Endothelial cell of umbilical vein (primary cell): ENCODE data around the gene LRRC10B. TPM values are rescaled to one million over a fixed set of nuclear protein-coding genes. Genes with fewer than 3 reads are reported as not detected.

Experiments used
- BruUV-seq: library from RNA; stranded (reverse); fragments of 400-500 nt; replicated peaks from 2 replicates; lab custom pipeline; 2021; lab: Mats Ljungman, UMichigan
- CTCF ChIA-PET: fragments of 300-600, 350-600 bp; sonication (Branson Sonifier 250); formaldehyde crosslinking; loops from one replicate; lab custom pipeline; 2021; ENCODE audit warnings: antibody characterized with exemption, inconsistent platforms; lab: Charles Lee
- POLR2A ChIA-PET: fragments of 300-600, 350-600 bp; sonication (Branson Sonifier 250); formaldehyde crosslinking; loops from one replicate; lab custom pipeline; 2021; ENCODE audit warnings: antibody characterized with exemption, inconsistent platforms; lab: Charles Lee
- DNase-seq: peaks from one replicate; pipeline ENCODE4 v3.0.0-alpha.2; 2011; ENCODE audit warnings: low read depth, low spot score
- FAIRE-seq: peaks from 2 replicates; lab custom pipeline; 2011; peaks lifted over from hg19 to GRCh38; lab: Jason Lieb, UNC
- H2AFZ ChIP-seq: 2 replicates; pipeline ENCODE4 v1.6.0; 2012; ENCODE audit warnings: low read depth, low read length, control low read depth, inconsistent platforms
- H3K27ac ChIP-seq: 2 replicates; pipeline ENCODE4 v1.5.1; 2011; ENCODE audit warnings: low read depth, mild to moderate bottlenecking, control low read depth, low read length, moderate library complexity; ENCODE audit not compliant: insufficient read depth
- H3K27me3 ChIP-seq, 2 experiments: 2 replicates each; pipeline versions ENCODE4 v1.6.0 to v1.6.1; 2011; ENCODE audit warnings: low read length in 2 of 2, mixed read lengths in 1 of 2; ENCODE audit not compliant: control insufficient read depth in 2 of 2, insufficient read depth in 2 of 2
- H3K36me3 ChIP-seq, 2 experiments: 2 replicates in 1 of 2; 3 replicates in 1 of 2; pipeline ENCODE4 v1.5.1; 2011; ENCODE audit warnings: low read length in 2 of 2, mild to moderate bottlenecking in 1 of 2, moderate library complexity in 1 of 2; ENCODE audit not compliant: control insufficient read depth in 2 of 2, insufficient read depth in 2 of 2; ENCODE audit errors: extremely low read depth in 1 of 2
- H3K4me1 ChIP-seq: 3 replicates; pipeline ENCODE4 v1.5.1; 2011; ENCODE audit warnings: mild to moderate bottlenecking, low read length; ENCODE audit not compliant: control insufficient read depth, insufficient read depth; ENCODE audit errors: extremely low read depth
- H3K4me2 ChIP-seq: 2 replicates; pipeline ENCODE4 v1.6.1; 2011; ENCODE audit warnings: low read length, control low read depth, mixed read lengths; ENCODE audit not compliant: insufficient read depth
- H3K4me3 ChIP-seq, 3 experiments: fragments of 200-600 bp in 1 of 3; sonication (generic), shearing (Covaris generic) in 1 of 3; replicated peaks in 1 of 3; 2 replicates each; pipeline ENCODE4 v1.5.1; 2011 to 2016; ENCODE audit warnings: control low read depth in 3 of 3, low read length in 3 of 3, mild to moderate bottlenecking in 2 of 3, inconsistent platforms in 1 of 3, low read depth in 1 of 3, moderate library complexity in 1 of 3; ENCODE audit not compliant: insufficient read depth in 1 of 3
- H3K79me2 ChIP-seq: 2 replicates; pipeline ENCODE4 v1.6.0; 2012; ENCODE audit warnings: low read length, inconsistent platforms; ENCODE audit not compliant: control insufficient read depth, insufficient read depth
- H3K9ac ChIP-seq: replicated peaks from 2 replicates; pipeline ENCODE3; 2011; ENCODE audit warnings: low read length, control low read depth; ENCODE audit not compliant: insufficient read depth; ENCODE audit errors: extremely low read depth
- H3K9me1 ChIP-seq: replicated peaks from 3 replicates; pipeline ENCODE4 v1.6.0; 2011; ENCODE audit warnings: mild to moderate bottlenecking, low read length; ENCODE audit not compliant: control insufficient read depth, insufficient read depth; ENCODE audit errors: extremely low read depth
- H3K9me3 ChIP-seq: replicated peaks from 2 replicates; pipeline ENCODE4 v1.5.1; 2012; ENCODE audit warnings: low read length, inconsistent platforms; ENCODE audit not compliant: control insufficient read depth, insufficient read depth
- H4K20me1 ChIP-seq: replicated peaks from 2 replicates; pipeline ENCODE3; 2011; ENCODE audit warnings: mild to moderate bottlenecking, low read length; ENCODE audit not compliant: control insufficient read depth, insufficient read depth; ENCODE audit errors: extremely low read depth
- EZH2 ChIP-seq: IDR thresholded peaks from 2 replicates; pipeline ENCODE4 v1.6.1; 2012; ENCODE audit warnings: borderline replicate concordance, low read depth, mild to moderate bottlenecking, moderate library complexity, low read length, inconsistent platforms; ENCODE audit not compliant: severe bottlenecking
- FOS ChIP-seq: IDR thresholded peaks from 2 replicates; pipeline ENCODE4 v1.6.1; 2011; ENCODE audit warnings: mild to moderate bottlenecking, low read length, moderate library complexity, borderline replicate concordance; ENCODE audit not compliant: insufficient read depth
- JUN ChIP-seq: IDR thresholded peaks from 2 replicates; pipeline ENCODE4 v1.6.1; 2011; ENCODE audit warnings: borderline replicate concordance, low read depth; ENCODE audit not compliant: insufficient read length, insufficient read depth
- POLR2A ChIP-seq: IDR thresholded peaks from 2 replicates; pipeline ENCODE4 v1.6.1; 2012; ENCODE audit warnings: low read depth, mild to moderate bottlenecking, control low read depth, low read length
- POLR2AphosphoS5 ChIP-seq: IDR thresholded peaks from 2 replicates; pipeline ENCODE4 v1.6.1; 2012; ENCODE audit warnings: low read depth, mild to moderate bottlenecking, control low read depth, low read length, moderate library complexity; ENCODE audit not compliant: insufficient read depth
- dilution Hi-C: fragments of 300-500 bp; cut with MboI; formaldehyde crosslinking; loops from one replicate; pipeline ENCODE4 v1.15.0; 2019; ENCODE audit warnings: low sequenced_read_pairs; ENCODE audit not compliant: extremely low pct_ligation_motif_present
- intact Hi-C: fragments of 100-400 bp; cut with micrococcal nuclease; formaldehyde crosslinking; loops from one replicate; pipeline ENCODE4 v1.10.0; 2022
- polyA plus RNA-seq, 4 experiments: library from polyadenylated mRNA; depleted of rRNA in 3 of 4; stranded (reverse) in 3 of 4; unstranded in 1 of 4; fragments of >200 nt; gene quantifications; 2 replicates each; pipeline versions ENCODE4 v1.2.1 to v1.2.3, GENCODE V29; 2011 to 2012; ENCODE audit warnings: missing spikeins in 1 of 4
- total RNA-seq: library from RNA; stranded (reverse); gene quantifications from 2 replicates; pipeline ENCODE4 v1.2.3, GENCODE V29; 2021
- TF ChIP-seq, protein P1 (sequence below): IDR thresholded peaks from 2 replicates; pipeline ENCODE4 v1.6.1; 2011; ENCODE audit not compliant: insufficient read depth, insufficient read length
- TF ChIP-seq, protein P2 (sequence below), 2 donors: IDR thresholded peaks; 1 replicate in 1 of 2; 2 replicates in 1 of 2; pipeline ENCODE4 v1.5.1; 2011; ENCODE audit warnings: low read length in 2 of 2, mild to moderate bottlenecking in 2 of 2, moderate library complexity in 2 of 2, control low read depth in 1 of 2, inconsistent platforms in 1 of 2, low read depth in 1 of 2; ENCODE audit not compliant: insufficient read depth in 1 of 2; ENCODE audit errors: extremely low read depth in 1 of 2

Gene LRRC10B
- total and polyA plus RNA-seq, 2 donors (not counting 3 experiments of a cell fraction or from before 2014, with no cell fraction given): not detected

DNA sequence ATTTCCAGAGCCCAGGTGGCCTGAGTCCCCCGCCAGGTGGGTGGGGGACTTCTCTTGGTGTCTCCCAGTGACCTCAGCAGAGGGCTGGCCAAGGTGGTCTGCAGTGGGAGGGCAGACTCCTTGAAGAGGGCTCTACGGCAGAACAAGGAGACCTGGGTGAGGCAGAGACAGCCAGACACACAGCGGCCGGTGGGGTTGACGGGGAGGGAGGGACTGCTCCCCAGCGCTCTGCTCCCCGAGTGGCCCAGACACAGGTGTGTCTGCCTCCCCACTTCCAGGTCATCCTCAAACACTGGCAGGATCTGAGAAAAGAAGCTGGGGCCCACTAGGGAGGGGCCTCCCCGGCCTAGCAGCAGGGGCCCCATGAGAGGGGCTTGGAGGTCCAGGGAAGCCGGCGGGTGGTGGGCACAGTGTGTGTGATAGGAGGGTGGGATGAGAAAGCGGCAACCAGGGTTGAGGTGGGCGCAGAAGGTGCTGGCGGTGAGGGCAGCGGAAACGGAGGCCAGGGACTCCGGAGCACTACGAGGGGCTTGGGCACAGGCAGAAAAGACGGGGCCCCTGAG lies 42.2 kb downstream of the LRRC10B start:
- Histone ChIP-seq H3K4me3 (no peak overlapping the region), H3K27ac (no peak overlapping the region), H3K4me1 (no peaks in the 10 kb centered on the region), H3K9ac (no peak overlapping the region), H3K4me2 (no peak overlapping the region), H3K9me3 (no peaks in the 10 kb centered on the region), H3K79me2 (no peaks in the 10 kb centered on the region), H3K27me3 (peaks cover 11 to 15% of the 10 kb centered on the region in 2 experiments), H2AFZ (no peak overlapping the region), H3K9me1 (no peaks in the 10 kb centered on the region), H4K20me1 (no peaks in the 10 kb centered on the region), H3K36me3 (no peaks in the 10 kb centered on the region)
- POLR2A ChIA-PET: no interaction called here
- DNase-seq (no peak), FAIRE-seq (no peak)
- BruUV-seq: no TSS peak
- intact Hi-C loops: no loop called here
- CTCF ChIA-PET: no interaction called here
- no peak for TF ChIP-seq POLR2AphosphoS5
- no peak for TF ChIP-seq JUN
- no peak for TF ChIP-seq EZH2
- TF ChIP-seq FOS: no peak
- TF ChIP-seq, protein P1, sequence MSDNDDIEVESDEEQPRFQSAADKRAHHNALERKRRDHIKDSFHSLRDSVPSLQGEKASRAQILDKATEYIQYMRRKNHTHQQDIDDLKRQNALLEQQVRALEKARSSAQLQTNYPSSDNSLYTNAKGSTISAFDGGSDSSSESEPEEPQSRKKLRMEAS: no peak
- TF ChIP-seq POLR2A: no peak
- dilution Hi-C loops: no loop called here

DNA sequence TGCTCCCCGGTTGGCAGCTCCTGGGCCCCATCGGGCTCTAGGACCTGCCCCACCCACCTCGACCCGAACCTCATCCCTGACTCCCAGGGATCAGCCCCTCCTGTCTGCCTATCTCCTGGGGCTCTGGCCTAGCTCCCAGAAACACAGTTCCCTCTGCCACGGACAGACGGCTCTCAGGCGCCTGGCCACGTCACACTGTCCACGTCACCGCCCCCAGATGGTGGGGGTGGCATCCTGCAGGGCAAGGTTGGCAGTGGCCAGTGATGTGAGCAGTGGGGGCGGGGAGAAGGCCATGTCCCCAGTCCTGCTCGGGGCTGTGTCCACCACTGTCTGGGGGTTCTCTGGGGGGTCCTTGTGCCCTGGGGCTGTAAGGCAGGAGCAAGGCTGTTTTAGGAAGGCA lies 43.1 kb downstream of the LRRC10B start:
- no TSS peak for BruUV-seq
- H3K27ac ChIP-seq: no peak overlapping the region
- no peak overlapping the region for H3K9ac ChIP-seq
- dilution Hi-C loops (no loop called here), intact Hi-C loops (no loop called here)
- no peak overlapping the region for H3K4me3 ChIP-seq
- TF ChIP-seq, protein P1: no peak
- TF ChIP-seq EZH2: no peak
- TF ChIP-seq, protein P2, sequence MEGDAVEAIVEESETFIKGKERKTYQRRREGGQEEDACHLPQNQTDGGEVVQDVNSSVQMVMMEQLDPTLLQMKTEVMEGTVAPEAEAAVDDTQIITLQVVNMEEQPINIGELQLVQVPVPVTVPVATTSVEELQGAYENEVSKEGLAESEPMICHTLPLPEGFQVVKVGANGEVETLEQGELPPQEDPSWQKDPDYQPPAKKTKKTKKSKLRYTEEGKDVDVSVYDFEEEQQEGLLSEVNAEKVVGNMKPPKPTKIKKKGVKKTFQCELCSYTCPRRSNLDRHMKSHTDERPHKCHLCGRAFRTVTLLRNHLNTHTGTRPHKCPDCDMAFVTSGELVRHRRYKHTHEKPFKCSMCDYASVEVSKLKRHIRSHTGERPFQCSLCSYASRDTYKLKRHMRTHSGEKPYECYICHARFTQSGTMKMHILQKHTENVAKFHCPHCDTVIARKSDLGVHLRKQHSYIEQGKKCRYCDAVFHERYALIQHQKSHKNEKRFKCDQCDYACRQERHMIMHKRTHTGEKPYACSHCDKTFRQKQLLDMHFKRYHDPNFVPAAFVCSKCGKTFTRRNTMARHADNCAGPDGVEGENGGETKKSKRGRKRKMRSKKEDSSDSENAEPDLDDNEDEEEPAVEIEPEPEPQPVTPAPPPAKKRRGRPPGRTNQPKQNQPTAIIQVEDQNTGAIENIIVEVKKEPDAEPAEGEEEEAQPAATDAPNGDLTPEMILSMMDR (IDR thresholded peaks at IDR 0.05; ENCODE audit: extremely low read depth in 1 of 2, insufficient read depth in 1 of 2, low read depth in 1 of 2, low read length in 2 of 2): no peak
- H3K4me1 ChIP-seq: no peaks in the 10 kb centered on the region
- H2AFZ ChIP-seq: no peak overlapping the region
- ChIA-PET CTCF (no interaction called here), POLR2A (no interaction called here)
- FAIRE-seq: no peak
- peaks cover 20 to 24% of the 10 kb centered on the region in 2 experiments for H3K27me3 ChIP-seq
- no peak overlapping the region for H3K4me2 ChIP-seq
- H3K79me2 ChIP-seq: no peaks in the 10 kb centered on the region
- no peaks in the 10 kb centered on the region for H4K20me1 ChIP-seq
- H3K36me3 ChIP-seq: no peaks in the 10 kb centered on the region
- H3K9me3 ChIP-seq: no peaks in the 10 kb centered on the region
- H3K9me1 ChIP-seq: no peaks in the 10 kb centered on the region
- no peak for DNase-seq
